RWPE2 (cell line): ENCODE measurements around the gene ALX4.

Experiments
- ATAC-seq: fragments of 200-7000 bp; cut with Tn5 transposase; 3 replicates; pipeline ENCODE4 v1.9.1; 2021; ENCODE audit warnings: low read depth
- DNase-seq: peaks from one replicate; pipeline ENCODE4 v3.0.0-alpha.2; 2020; ENCODE audit warnings: low spot score
- H3K27ac ChIP-seq: fragments of 450-650 bp; 2 replicates; pipeline ENCODE4 v1.5.1; 2017; ENCODE audit warnings: mild to moderate bottlenecking; ENCODE audit not compliant: poor library complexity, severe bottlenecking
- H3K27me3 ChIP-seq: fragments of 250-450 bp; sonication (Bioruptor Pico); 2 replicates; pipeline ENCODE4 v1.5.1; 2021; ENCODE audit warnings: mild to moderate bottlenecking, moderate library complexity; ENCODE audit not compliant: insufficient read depth, poor library complexity, severe bottlenecking
- H3K36me3 ChIP-seq: fragments of 250-450 bp; sonication (Bioruptor Pico); 2 replicates; pipeline ENCODE4 v1.5.1; 2020; ENCODE audit warnings: low read depth, mild to moderate bottlenecking, moderate library complexity
- H3K4me1 ChIP-seq: fragments of 250-450 bp; sonication (Bioruptor Pico); 2 replicates; pipeline ENCODE4 v1.5.1; 2021; ENCODE audit warnings: mild to moderate bottlenecking, moderate library complexity; ENCODE audit not compliant: insufficient read depth, poor library complexity, severe bottlenecking
- H3K4me3 ChIP-seq: fragments of 250-450 bp; sonication (Bioruptor Pico); 2 replicates; pipeline ENCODE4 v1.5.1; 2021; ENCODE audit warnings: mild to moderate bottlenecking, moderate library complexity; ENCODE audit not compliant: severe bottlenecking
- H3K9me3 ChIP-seq: fragments of 250-450 bp; sonication (Bioruptor Pico); 2 replicates; pipeline ENCODE4 v1.5.1; 2021; ENCODE audit warnings: mild to moderate bottlenecking, moderate library complexity; ENCODE audit not compliant: severe bottlenecking
- TF ChIP-seq, protein P1 (sequence below): fragments of 450-650 bp; IDR thresholded peaks from one replicate; pipeline ENCODE4 v1.5.1; 2017; ENCODE audit warnings: mild to moderate bottlenecking, moderate library complexity; ENCODE audit not compliant: poor library complexity, severe bottlenecking

The ALX4 gene

DNA sequence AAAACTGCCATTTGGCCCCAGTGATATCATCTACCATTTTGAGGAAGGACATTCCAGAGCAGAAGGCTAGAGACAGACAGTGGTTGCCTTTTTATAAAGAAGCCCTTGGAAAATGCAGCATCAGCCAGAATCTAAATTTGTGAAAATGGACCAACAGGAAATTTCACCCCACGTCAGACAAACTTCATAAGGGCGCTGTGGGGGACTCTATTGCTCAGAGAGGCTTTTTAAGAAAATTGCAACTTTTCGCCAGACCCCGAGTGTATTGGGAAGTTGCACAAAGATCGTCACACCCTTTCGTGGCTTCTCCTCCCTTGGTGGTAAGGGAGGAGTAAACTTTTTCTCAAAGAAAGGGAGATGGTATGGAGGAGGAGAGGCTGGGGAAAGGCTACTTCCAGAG lies 12.3 kb upstream of the ALX4 start:
- no peak for ATAC-seq
- H3K27me3 ChIP-seq = peaks cover 100% of the 10 kb centered on the region
- TF ChIP-seq, protein P1, sequence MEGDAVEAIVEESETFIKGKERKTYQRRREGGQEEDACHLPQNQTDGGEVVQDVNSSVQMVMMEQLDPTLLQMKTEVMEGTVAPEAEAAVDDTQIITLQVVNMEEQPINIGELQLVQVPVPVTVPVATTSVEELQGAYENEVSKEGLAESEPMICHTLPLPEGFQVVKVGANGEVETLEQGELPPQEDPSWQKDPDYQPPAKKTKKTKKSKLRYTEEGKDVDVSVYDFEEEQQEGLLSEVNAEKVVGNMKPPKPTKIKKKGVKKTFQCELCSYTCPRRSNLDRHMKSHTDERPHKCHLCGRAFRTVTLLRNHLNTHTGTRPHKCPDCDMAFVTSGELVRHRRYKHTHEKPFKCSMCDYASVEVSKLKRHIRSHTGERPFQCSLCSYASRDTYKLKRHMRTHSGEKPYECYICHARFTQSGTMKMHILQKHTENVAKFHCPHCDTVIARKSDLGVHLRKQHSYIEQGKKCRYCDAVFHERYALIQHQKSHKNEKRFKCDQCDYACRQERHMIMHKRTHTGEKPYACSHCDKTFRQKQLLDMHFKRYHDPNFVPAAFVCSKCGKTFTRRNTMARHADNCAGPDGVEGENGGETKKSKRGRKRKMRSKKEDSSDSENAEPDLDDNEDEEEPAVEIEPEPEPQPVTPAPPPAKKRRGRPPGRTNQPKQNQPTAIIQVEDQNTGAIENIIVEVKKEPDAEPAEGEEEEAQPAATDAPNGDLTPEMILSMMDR = no peak

DNA sequence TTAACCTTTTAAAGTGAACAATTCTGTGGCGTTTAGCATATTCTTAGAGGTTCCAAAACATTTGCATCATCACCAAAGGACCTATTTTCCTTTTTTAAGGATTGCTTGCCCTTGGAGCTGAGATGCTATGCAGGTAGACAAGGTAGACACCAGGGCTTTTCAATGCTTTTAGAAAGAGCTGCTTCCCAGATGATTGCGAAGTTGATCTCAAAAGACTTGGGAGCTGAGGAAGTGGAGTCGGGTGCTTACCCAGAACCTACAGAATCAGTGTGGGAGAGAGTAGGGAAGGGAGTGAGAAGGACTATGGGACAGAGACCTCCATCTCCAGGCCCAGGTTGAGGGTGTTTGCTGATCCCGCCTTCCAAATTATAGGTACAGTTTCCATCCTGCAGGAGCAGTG lies 11.1 kb upstream of the ALX4 start:
- DNase-seq = no peak
- Histone ChIP-seq H3K4me3 (no peak overlapping the region), H3K36me3 (no peaks in the 10 kb centered on the region), H3K27ac (no peak overlapping the region), H3K4me1 (no peaks in the 10 kb centered on the region), H3K9me3 (no peaks in the 10 kb centered on the region), H3K27me3 (peaks cover 100% of the 10 kb centered on the region)
- TF ChIP-seq, protein P1 = no peak
- no peak for ATAC-seq

More for the DNA sequence above, 12.3 kb upstream of the ALX4 start:
- no peak for DNase-seq
- Histone ChIP-seq H3K9me3 (no peaks in the 10 kb centered on the region), H3K27ac (no peak overlapping the region), H3K4me1 (no peaks in the 10 kb centered on the region), H3K36me3 (no peaks in the 10 kb centered on the region), H3K4me3 (no peak overlapping the region)

DNA sequence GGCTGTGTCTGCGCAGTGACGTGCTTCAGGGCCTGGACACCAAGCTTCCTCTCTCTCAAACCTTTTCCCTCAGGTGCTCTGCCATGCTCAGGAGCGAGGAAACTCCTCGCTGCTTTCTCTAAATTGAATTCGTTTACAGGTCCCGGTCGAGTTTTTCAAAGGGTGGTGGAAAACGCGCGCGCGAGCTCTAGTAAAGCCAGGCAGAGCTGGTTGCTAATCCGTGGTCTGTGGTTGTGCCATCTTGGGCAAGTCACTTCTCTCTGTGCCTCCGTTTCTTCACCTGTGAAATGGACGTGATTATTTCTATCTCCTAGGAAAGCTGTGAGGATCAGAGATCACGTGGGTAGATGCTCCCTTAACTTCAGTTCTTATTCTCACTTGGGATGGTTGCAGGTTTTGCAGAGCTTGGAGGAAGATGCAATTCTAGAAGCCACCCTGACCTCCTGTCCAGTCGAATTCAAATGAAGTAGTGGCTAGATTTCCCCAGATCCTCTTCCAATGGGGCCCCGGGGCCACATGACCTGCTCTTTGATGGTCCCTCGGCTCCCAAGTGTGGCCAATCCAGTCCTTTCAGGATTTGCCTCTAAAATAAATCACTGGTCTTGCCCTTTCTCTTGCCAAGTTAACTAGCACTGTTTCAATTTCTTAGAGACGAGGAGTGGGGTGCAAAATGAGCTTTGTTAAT lies 10.5 kb upstream of the ALX4 start:
- TF ChIP-seq, protein P1 = no peak
- no peaks in the 10 kb centered on the region for H3K36me3 ChIP-seq
- DNase-seq = no peak
- no peak overlapping the region for H3K4me3 ChIP-seq
- peaks cover 100% of the 10 kb centered on the region for H3K27me3 ChIP-seq
- no peaks in the 10 kb centered on the region for H3K9me3 ChIP-seq
- H3K27ac ChIP-seq = no peak overlapping the region
- no peaks in the 10 kb centered on the region for H3K4me1 ChIP-seq
- no peak for ATAC-seq

DNA sequence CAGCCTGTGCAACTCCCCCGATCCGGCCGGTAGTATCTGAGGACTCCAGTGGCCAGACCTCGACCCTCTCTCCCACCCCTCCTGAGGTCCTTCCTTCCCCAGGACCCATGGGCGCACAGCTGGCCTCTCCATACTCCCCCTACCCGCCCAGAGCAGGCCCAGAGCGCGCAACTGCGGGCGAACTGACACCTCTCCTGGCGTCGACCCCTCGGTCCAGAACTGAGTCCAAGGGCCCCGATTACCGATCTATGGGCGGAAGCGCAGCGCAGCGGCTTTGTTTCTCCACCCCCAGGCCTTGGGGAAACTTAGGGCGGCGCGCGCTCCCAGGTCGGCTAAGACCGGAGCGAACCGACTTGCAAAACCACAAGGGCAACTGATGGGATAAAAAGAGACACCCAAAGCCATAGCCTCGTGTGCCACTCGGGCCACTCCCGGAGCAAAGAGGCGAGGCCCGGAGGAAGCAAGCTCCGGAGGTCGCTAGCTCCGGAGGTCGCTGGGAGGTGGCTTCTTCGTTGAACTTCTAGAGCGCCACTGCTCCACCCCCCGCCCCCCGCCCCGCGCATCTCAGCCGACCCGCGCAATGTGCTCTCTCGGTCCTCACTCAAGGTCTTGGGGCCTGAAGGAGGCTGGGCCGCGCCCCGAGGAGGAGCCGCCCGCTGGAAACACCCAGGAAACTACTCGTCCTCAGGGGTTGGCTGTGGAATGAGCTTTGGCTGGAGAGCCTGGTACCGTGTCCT lies 9.8 kb upstream of the ALX4 start:
- H3K4me3 ChIP-seq = no peak overlapping the region
- H3K4me1 ChIP-seq = no peaks in the 10 kb centered on the region
- H3K9me3 ChIP-seq = no peaks in the 10 kb centered on the region
- H3K27me3 ChIP-seq = peaks cover 100% of the 10 kb centered on the region
- no peak for DNase-seq
- no peak overlapping the region for H3K27ac ChIP-seq
- ATAC-seq = 0 out of 3 replicates have a peak, but pooled peaks have one; percentile 13
- H3K36me3 ChIP-seq = no peaks in the 10 kb centered on the region
- TF ChIP-seq, protein P1 = no peak

DNA sequence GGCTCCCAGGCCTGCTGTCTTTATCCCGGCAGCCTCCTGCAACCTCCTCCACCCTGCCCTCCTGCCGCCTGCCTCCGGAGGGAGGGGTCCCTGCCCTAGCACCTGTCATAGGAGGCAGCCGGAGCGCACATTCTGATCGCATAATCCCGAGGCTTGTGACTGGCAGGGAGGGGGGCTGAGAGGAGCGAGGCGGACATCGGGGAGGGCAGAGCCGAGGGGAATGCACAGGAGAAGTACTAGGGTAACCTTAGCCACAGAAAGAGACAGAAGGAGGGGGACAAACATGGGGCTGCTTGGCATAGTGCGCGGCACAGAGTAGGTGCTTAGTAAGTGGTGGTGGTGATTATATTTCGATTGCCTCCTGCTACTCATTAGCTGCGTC lies 9.2 kb upstream of the ALX4 start:
- H3K4me3 ChIP-seq = no peak overlapping the region
- ATAC-seq (0 out of 3 replicates have a peak, but pooled peaks have one; percentile 4), DNase-seq (no peak)
- peaks cover 100% of the 10 kb centered on the region for H3K27me3 ChIP-seq
- H3K27ac ChIP-seq = no peak overlapping the region
- TF ChIP-seq, protein P1 = no peak
- H3K36me3 ChIP-seq = no peaks in the 10 kb centered on the region
- H3K9me3 ChIP-seq = no peaks in the 10 kb centered on the region
- no peaks in the 10 kb centered on the region for H3K4me1 ChIP-seq
